HG03045 (cell line): ENCODE results near the gene CHD1.
"Not testable (repeated sequence)": the region's sequence is repeated elsewhere in the genome, so short reads cannot be mapped to it uniquely, and the experiment has no call there.

ENCODE experiments used
- ATAC-seq: cut with Tn5 transposase; IDR thresholded peaks from one replicate; pipeline ENCODE4 v1.9.1; 2021; ENCODE audit warnings: mild to moderate bottlenecking, moderate library complexity; ENCODE audit not compliant: unreplicated experiment

Gene CHD1

GRCh38 chr5:98928873-98929709 lies at the start of gene CHD1:
TSS of gene CHD1 (minus strand) at chr5:98929007. CDS start at chr5:98926386, 2,621 bp downstream.
- ATAC-seq = peak; percentile 72

DNA sequence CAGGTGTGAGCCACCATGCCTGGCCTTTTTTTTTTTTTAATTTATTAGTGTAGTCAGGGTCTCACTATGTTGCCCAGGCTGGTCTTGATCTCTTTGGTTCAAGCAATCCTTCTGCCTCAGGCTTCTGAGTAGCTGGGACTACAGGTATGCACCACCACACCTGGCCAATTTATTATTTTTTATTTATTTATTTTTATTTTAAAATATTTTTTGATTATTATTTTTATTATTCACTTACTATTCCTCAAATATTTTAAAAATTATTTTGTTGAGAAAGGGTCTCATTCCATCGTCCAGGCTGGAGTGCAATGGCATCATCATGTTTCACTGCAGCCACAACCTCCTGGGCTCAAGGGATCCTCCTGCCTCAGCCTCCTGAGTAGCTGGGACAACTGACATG lies 49.7 kb upstream of the CHD1 start:
- ATAC-seq = no peak

DNA sequence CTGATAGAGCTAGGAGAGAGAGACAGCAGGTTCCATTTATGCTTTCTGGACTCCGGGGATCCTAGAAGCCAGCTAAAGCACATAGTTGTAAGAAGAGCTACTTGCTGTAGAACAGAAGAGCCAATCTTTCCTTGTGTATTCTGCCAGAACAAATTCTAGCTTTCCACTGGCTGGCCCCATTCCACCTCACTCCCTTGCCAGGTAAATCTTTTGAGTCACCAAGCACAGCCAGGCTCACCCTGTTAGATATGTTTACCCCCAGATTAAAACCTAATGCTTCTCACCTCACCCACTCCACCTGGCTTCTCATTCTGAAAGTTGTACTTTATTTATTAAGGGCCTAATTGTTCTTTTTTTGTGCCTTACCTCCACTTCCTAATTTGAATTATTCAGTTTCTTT lies 48.9 kb upstream of the CHD1 start:
- ATAC-seq = no peak

DNA sequence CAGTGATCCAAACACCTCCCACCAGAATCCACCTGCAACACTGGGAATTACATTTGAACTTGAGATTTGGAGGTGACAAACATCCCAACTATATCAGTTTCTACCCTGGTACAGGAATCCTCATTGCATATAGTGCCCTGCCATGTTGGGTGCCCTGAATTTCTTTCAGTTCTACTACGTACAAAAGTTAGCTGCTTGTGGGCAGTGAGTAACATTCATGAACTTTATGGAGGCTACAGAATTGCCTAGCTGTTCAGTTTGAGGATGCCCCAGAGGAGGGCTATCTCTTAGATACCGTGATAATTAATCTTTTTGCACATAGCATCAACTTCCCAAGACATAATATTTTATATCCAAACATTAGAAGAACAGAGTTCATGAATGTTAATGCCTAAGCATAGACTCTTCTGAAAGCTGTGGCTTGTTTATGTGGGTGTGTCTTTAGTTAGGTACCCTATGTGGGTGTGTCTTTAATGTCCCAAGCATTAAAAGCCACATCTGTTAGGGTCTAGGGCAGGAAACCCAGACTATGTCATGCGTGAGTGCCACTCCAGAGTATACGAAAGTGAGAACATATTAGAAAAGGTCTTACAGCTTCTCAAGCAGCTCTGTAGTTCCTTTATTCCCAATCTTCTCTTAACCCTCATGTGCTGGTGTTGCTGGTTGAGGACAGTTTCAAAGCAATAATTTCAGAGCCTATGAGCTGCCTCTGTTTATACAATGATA lies 47.0 kb upstream of the CHD1 start:
- no peak for ATAC-seq

GRCh38 chr5:98975223-98975622 lies 46.4 kb upstream of the CHD1 start:
- no peak for ATAC-seq

- ATAC-seq = no peak
These were observed 40.6 kb upstream of the CHD1 start for GRCh38 chr5:98969400-98969799.

DNA sequence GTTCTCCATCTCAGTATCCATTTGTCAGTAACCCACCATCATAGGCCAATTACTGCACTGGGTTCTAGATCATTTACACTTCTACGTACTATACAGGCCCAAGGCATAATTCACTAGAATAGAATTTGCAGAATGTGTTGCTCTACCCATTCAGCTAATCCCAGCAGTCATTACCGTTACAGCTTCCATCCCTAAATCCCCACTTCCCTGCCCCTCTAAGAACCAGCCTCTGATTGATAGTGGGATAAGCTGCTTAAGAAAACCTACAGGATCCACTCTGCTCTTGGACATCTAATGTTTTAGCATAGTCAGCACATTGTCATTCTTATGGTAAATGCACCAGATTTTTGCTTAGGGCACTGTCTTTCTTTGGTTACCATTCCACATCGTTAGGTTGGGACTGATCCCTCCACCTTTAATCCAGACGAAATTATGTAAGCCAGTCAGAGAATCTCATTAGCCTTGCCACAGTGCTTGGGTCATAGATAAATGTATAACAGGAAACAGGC lies 39.3 kb upstream of the CHD1 start:
- no peak for ATAC-seq

DNA sequence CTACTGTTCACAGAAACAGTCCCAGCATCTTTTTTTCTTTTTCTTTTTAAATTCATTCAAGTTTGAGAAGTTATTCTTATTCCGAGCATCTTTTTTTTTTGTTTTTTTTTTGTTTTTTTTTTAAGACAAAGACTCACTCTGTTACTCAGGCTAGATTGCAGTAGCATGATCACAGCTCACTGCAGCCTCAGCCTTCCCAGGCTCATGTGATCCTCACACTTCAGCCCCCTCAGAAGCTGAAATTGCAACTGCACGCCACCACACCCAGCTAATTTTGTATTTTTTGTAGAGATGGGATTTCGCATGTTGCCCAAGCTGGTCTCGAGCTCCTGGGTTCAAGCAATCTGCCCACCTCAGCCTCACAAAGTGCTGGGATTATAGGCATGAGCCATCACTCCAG lies 36.4 kb upstream of the CHD1 start:
- ATAC-seq = no peak

DNA sequence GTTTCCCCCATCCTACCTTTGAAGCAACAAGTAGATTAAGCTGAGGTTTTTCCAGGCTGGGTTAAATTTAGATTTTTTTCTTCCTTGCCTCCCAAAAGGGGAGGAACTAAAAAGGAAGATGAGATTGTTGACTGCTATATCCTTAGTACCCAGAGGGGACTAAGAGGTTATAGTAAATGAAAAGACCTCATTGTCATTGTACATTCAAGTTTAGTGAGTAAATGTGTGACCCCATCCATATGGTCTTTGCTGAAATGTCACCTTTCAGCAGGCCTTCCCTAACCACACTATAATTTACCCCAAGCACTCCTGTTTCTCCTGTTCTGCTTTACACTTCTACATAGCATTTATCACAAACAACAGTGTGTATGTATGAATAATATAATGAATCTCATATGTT lies 35.8 kb upstream of the CHD1 start:
- ATAC-seq = no peak

GRCh38 chr5:98963019-98963418 lies 34.2 kb upstream of the CHD1 start:
- ATAC-seq = no peak

GRCh38 chr5:98962587-98962986 lies 33.8 kb upstream of the CHD1 start:
- no peak for ATAC-seq

DNA sequence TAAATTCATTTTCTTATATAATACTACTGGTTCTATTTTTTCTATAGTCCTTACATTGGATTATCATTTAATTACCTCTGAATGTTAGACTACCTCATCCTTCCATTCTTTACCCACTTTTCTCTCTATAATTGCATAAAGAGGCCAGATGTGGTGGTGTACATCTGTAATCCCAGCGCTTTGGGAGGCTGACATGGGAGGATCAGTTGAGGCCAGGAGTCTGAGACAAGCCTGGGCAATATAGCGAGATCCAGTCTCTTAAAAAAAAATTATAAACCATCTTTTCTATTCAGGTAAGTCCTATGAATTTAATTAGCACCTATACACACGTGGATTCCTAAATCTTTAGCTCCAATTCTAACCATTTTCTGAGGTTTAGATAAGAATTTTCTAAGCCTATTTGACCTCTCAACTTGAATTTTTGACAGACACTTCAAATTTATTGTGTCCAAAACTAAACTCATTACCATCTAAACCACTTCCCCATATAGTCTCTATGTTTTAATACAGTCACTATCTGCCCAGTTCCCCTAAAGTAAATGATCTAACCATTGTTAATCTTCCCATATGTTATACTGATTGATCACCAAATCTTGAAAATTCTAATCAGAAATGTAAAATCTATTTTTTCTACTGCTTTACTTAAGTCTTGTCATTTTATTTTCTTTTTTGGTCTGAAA lies 33.0 kb upstream of the CHD1 start:
- no peak for ATAC-seq

DNA sequence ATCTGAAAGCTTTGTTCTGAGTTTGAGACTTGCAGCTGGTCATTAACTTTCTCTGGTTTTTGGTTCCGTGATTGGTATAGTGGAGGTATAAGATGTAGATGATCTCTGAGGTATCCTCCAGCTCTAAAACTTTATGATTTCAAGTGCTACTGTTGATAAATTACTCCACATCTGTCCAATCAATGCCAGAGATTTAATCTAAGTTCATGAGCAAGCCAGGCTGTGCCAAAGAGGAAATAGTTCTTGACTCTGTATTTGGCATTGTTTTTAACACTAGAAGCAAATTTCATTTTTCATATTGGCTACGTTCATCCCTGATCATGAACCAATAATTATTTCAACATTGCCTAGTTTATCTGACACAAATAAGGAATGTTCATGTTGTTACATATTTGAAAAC lies 28.5 kb upstream of the CHD1 start:
- ATAC-seq = no peak

DNA sequence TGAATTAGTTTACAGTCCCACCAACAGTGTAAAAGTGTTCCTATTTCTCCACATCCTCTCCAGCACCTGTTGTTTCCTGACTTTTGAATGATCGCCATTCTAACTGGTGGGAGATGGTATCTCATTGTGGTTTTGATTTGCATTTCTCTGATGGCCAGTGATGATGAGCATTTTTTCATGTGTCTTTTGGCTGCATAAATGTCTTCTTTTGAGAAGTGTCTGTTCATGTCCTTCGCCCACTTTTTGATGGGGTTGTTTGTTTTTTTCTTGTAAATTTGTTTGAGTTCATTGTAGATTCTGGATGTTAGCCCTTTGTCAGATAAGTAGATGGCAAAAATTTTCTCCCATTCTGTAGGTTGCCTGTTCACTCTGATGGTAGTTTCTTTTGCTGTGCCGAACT lies 27.1 kb upstream of the CHD1 start:
- not testable (repeated sequence) for ATAC-seq

DNA sequence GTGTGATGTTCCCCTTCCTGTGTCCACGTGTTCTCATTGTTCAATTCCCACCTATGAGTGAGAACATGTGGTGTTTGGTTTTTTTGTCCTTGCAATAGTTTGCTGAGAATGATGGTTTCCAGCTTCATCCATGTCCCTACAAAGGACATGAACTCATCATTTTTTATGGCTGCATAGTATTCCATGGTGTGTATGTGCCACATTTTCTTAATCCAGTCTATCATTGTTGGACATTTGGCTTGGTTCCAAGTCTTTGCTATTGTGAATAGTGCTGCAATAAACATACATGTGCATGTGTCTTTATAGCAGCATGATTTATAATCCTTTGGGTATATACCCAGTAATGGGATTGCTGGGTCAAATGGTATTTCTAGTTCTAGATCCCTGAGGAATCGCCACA lies 26.7 kb upstream of the CHD1 start:
- not testable (repeated sequence) for ATAC-seq

DNA sequence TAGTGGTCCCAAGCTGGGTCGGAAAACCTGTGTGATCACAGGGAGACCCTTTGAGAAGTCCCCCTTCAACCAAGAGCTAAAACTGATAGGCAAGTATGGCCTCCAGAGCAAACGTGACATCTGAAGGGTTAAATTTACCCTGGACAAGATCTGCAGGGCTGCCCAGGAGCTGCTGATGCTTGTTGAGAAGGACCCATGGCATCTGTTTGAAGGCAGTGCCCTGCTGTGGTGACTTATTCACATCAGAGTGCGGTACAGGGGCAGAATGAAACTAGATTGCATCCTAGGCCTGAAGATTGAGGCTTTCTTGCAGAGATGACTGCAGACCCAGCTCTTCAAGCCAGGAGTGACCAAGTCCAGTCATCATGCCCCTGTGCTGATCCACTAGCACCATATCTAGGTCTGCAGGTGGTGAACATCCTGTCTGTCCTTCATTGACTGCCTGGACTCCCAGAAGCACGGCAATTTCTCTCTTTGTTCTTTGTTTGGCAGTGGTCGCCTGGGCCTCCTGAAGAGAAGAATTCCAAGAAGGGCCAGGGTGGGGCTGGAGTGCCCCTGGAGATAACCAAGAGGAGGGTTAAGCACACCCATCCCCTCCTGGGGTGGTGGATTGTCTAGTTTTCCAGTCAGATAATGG lies 25.7 kb upstream of the CHD1 start:
- ATAC-seq = no peak

GRCh38 chr5:98942847-98943246 lies 14.0 kb upstream of the CHD1 start:
- no peak for ATAC-seq

DNA sequence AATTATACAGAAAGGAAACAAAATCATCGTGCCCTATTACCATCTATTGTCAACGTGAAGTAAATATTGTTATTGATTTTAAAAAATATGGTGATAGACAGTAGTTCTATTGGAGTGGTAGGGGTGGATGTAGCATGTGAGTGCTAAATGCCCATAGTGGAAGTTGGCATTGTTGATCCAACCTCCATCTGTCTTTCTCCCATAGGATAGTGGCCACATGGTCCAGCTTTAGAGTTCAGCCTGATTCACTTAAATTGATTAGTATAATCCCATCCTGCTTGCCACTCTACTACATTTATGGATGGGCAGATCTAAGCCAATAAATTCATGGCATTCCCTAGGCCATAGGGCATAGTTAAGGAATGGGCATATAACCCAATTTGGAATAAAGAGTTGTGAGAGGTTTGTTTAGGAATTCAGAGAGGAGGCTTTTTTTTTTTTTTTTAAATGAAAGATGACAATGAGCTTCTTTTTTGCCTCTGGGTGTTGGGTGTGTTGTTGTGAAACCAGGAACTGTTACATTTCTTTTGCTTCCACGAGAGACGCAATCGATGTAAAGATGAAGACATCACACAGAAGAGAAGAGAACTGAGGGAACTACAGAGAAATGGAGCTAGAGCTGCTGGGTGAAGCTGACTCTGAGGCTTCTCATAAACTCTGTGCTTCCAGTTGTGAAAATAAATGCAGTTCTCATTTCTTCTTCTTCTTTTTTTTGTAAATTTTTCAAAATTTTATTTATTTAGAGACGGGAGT lies 12.5 kb upstream of the CHD1 start:
- ATAC-seq = no peak

DNA sequence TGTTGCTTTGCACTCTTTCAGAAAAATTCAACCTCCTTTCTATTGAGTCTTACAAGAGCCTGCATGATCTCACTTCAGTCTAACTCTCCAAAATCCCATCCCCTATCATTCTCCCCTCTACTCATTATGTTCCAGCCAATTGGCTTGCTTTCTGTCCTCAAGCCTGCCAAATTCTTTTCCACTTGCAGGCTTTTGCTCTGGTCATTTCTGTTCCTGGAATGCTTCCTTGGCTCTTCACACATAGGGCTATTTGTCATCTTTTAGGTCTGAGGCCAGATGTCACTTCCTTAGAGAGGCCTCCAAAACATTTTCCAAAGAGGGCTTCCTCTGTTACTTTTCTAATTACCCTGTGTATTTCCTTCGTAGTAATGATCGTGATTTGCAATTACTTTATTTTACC lies 11.8 kb upstream of the CHD1 start:
- no peak for ATAC-seq

GRCh38 chr5:98938464-98938863 lies 9.7 kb upstream of the CHD1 start:
- no peak for ATAC-seq
